GM11168 (cell line): ENCODE data around the gene KRT83.
"Not testable (repeated sequence)": the region's sequence is repeated elsewhere in the genome, so short reads cannot be mapped to it uniquely, and the experiment has no call there.

ENCODE experiments used
- in situ Hi-C: fragments of 300-500 bp; cut with MboI; formaldehyde crosslinking; loops from one replicate; pipeline ENCODE4 v1.12.0; 2022; ENCODE audit warnings: low sequenced_read_pairs; ENCODE audit not compliant: unreplicated experiment

KRT83 gene

GRCh38 chr12:52314511-52314910 is 6.7 kb downstream of the KRT83 start:
- in situ Hi-C loops: no loop called here

- in situ Hi-C loops: no loop called here
These were observed 7.3 kb downstream of the KRT83 start for GRCh38 chr12:52313926-52314325.

- in situ Hi-C loops: no loop called here
These were observed 7.7 kb downstream of the KRT83 start for GRCh38 chr12:52313461-52313860.

DNA sequence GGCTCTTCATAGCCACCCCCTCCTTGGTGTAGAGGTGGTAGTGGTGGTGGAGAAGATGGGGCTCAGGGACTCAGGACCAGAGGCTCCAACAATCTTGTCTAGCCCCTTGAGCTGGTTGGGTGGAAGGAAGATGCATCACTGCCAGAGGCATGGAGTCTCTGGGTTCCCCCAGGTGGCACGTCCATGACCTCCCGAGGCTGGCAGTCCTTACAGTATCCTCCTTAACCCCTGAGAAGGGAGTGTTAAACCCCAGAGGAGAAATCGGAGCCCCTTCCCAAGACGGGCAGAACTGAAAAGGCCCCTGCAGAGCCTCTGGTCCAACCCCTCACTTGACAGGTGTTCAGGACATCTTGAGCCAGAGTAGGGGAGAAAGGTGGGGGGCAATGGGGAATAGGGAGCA is 9.1 kb downstream of the KRT83 start:
- in situ Hi-C loops: no loop called here

DNA sequence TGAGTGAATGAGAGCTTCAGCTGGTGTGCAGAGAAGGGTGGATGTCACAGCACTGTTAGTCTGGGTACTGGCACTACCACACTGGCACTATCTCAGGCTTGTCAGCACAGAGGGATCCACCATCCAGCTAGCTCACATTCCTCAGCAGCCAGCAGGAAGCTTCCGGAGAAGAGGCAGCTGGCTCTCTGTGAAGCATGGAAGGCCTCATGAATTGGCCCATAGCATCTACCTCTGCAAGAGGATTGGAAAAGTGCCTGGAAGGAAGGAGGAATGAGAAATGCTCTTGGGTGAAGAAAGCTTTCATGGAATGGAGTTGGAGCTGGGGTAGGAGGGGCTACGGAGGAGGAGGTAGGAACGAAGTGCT is 9.9 kb downstream of the KRT83 start:
- in situ Hi-C loops: no loop called here

DNA sequence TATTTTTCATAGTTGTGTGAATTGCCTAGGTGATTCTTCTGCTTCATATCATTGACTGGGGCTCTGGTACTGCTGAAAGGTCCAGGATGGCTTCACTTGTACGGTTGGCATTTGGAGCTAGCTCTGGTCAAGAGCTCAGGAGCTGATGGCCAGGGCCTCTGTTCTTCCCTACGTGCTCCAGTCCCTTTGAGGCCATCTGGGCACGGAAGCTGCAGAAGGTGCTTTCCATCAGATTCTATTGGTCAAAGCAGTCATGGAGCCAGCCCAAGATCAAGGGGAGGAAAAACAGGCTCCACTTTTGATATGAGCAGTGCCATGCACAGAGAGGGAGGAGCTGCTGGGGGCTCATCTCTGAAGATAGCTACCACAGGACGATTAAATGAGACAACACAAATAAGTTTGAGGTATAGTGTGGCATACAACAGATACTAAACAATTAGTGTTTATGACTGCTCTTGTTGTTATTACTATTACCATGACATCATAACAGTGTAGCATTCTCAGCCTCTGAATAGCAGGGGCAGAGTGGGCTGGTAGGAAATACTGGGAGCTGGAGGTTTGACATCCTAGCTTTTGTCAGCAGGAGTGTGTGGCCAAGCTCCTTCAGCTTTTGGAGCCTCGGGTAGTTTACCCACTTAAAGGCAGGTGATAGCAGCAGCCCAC is 10.4 kb downstream of the KRT83 start:
- in situ Hi-C loops: no loop called here

DNA sequence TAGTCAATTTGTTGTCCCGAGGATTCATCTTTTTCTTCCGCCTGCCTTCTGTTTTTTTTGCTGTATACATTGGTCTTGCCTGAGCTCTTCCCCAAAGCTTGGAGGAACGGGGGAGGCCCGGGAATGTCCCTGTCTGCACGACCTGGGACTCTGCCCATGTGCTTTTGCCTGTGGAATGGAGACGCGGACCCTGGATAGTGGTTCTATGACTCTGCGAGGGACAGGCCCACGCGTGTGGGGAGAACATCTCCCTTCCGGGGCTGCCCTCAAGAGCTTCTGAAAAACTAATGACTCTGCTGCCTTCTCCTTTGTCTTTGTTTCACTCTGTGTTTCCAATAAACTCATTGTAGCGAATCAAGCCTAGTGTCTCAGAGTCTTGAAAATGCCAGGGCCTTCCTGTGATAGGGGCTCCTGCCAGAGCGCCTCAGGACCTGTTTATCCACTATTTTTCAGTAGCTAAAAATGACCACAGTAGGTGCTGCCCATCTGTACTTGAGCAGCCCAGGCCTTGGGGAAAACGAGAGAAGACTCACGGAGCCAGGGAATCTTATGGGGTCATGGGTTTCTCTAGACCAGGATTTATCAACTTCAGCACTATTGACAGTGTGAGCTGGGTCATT is 12.3 kb downstream of the KRT83 start:
- in situ Hi-C loops: no loop called here

DNA sequence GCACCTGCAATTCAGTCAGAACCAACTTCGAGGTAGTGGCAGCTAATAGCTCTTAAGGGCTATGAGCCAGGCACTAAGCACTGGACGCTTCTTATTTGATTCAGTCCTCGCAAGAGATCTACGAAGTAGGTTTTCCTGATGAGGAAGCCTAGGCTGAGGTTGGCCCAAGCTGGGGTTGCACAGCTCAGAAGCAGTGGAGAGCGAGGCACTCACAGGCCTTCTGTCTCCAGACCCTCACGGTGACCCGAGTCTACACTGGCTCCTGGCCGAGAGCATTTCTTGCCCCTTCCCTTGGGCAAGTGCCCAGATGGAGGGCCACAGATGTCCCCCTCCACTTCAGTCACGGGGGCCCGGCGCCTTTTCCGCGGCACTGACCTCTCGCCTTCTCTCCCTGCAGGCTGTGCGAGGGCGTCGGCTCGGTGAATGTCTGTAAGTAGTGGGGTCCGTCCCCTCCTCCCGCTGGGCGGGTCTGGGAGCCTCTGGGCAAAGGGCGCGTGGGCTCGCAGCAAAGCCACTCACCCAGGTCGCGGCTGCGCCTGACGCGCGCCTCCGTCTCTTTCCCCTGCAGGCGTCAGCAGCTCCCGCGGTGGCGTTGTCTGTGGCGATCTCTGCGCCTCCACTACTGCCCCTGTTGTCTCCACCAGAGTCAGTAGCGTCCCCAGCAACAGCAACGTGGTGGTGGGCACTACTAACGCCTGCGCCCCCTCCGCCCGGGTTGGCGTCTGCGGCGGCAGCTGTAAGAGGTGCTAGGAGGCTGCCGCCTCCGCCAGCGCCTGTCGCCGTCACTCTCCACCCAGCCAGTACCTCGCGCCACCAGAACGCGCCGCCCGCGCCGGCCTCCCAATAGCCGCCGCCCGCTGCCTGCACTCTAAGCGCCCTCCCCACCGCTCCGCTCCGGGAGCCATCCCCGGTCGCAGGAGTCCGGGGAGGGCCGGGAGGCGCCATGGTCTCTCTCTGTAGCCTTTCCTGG is 13.1 kb downstream of the KRT83 start:
- in situ Hi-C loops: no loop called here

DNA sequence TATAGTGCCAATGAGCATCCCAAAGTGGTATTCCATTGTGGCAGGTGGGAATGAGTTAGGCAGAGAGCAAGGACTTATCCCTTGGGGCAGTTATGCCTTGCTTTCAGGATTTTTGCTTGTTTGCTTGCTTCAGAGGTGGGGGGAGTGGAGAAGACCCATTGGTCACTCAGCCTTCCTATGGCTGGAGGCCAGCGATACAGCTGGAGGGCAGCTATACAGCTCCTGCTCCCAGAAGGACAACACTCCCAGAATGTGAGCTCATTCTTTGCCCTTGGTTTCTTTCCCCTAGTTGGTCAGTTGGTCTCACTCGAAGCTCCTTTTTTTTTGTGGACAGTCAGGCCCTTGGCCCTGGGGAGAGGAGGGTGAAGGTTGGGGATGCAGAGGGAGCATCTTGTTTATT is 14.5 kb downstream of the KRT83 start:
- in situ Hi-C loops: no loop called here

DNA sequence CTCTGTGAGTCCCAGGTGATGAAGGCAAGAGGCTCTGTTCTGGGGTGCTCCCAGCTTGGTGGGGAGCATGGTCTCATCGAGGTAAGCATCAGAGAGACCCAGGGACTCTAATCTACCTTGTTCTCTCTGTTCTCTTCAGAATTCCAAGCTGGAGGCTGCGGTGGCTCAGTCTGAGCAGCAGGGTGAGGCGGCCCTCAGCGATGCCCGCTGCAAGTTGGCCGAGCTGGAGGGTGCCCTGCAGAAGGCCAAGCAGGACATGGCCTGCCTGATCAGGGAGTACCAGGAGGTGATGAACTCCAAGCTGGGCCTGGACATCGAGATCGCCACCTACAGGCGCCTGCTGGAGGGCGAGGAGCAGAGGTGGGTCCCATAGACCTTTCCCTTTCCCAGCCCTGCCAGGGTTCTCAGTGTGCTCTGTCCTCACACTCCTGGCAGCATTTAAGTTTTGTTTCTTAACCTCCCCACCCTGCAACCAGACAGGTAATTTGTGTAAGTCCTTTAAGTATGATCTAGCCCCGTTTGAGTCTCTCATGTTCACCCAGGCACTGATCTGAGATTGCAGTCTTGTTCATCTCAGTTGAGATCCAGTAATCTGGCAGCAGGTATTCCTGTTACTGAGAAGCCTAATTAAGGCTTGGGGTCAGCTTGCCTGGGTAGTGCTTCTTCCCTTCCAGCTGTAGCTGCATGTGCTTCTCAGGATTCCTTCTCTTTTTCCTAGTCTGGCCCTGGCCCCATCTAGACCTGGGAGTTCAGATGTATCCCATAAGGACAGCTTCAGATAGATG is 15.1 kb downstream of the KRT83 start:
- in situ Hi-C loops: no loop called here

DNA sequence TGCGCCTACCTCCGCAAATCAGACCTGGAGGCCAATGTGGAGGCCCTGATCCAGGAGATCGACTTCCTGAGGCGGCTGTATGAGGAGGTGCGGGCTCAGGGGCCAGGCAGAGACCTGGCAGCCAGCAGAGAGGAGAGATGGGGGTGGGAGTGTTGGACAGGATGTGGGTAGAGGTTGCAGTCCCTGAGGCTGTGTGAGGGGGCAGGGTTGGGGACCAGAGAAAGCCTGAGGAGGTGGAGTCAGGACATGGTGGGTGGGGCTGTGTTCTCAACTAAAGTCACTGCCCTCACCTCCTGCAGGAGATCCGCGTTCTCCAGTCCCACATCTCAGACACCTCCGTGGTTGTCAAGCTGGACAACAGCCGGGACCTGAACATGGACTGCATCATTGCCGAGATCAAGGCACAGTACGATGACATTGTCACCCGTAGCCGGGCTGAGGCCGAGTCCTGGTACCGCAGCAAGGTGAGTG is 16.2 kb downstream of the KRT83 start:
- in situ Hi-C loops: not testable (repeated sequence)

GRCh38 chr12:52302242-52302914 is 18.8 kb downstream of the KRT83 start:
- in situ Hi-C loops: not testable (repeated sequence)

DNA sequence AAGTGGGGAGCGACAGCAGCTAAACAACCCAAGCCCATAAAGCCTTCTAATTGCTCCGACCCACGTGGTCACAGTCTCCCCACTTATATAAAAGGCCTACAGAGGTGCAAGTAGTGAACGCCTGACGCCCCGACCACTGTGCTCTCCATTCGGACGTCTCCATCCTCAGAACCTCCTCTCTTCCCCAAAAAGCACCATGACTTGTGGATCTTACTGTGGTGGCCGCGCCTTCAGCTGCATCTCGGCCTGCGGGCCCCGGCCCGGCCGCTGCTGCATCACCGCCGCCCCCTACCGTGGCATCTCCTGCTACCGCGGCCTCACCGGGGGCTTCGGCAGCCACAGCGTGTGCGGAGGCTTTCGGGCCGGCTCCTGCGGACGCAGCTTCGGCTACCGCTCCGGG is 19.5 kb downstream of the KRT83 start:
- in situ Hi-C loops: not testable (repeated sequence)

- in situ Hi-C loops: no loop called here
These were observed 20.2 kb downstream of the KRT83 start for GRCh38 chr12:52300796-52301691.

DNA sequence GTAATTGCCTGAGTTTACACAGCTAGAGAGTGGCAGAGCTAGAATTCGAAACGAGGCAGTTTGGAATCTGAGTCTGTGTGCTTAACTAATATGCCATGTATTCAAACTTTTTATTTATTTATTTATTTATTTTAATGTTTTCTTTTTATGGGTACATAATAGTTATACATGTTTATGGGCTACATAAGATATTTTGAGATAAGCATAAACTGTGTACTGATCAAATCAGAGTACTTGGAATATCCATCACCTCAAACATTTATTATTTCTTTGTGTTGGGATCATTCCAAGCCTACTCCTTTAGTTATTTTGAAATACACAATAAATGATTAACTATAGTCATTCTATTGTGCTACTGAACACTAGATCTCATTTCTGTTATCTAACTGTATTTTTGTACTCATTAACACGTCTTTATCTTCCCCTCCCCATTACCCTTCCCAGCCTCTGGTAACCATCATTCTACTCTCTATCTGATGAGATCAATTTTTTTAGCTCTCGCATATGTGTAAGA is 22.5 kb downstream of the KRT83 start:
- in situ Hi-C loops: no loop called here

GRCh38 chr12:52296572-52297215 is 24.5 kb downstream of the KRT83 start:
- in situ Hi-C loops: no loop called here

GRCh38 chr12:52295663-52296062 is 25.5 kb downstream of the KRT83 start:
- in situ Hi-C loops: no loop called here

DNA sequence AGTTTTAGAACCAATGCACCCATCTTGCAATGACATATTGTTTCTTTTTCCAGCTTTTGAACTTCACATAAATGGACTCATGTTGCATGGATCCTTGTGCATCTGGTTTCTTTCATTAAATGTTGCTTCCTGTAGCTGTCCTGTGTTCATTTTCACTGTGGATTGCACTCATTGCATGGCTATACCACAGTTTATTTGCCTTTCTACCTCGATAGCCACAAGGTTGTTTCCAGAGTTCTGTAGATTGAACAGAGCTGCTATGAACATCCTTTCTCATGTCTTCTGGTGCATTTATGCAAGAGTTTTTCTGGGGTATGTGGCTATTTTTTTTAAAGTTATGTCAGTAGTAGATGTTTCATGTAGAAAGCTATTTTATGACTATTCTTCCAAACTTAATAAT is 26.4 kb downstream of the KRT83 start:
- in situ Hi-C loops: no loop called here
